Effector memory CD8-positive, alpha-beta T cell (primary cell): ENCODE results near the gene DMGDH.
A peak's percentile ranks its signal among the peaks of the same experiment; 100 is the strongest.

ENCODE experiments used
- ATAC-seq: fragments of 150-1000 bp; cut with Tn5 transposase; replicated peaks from 2 replicates; pipeline ENCODE4 v1.10.0; 2021; ENCODE audit warnings: mild to moderate bottlenecking, moderate library complexity
- DNase-seq, 3 experiments: peaks; one replicate each; pipeline ENCODE4 v3.0.0; 2021
- H3K27ac Mint-ChIP-seq, 2 donors: one replicate each; pipeline ENCODE4 v1.8.0; 2022; ENCODE audit warnings: mild to moderate bottlenecking in 2 of 2, mixed read lengths in 2 of 2, moderate library complexity in 2 of 2
- H3K27me3 Mint-ChIP-seq, 2 donors: one replicate each; pipeline ENCODE4 v1.8.0; 2022; ENCODE audit warnings: mixed read lengths in 2 of 2
- H3K36me3 Mint-ChIP-seq: one replicate; pipeline ENCODE4 v1.8.0; 2022; ENCODE audit warnings: mild to moderate bottlenecking, moderate library complexity, mixed read lengths; ENCODE audit not compliant: insufficient read depth
- H3K4me1 Mint-ChIP-seq, 2 donors: one replicate each; pipeline ENCODE4 v1.8.0; 2022; ENCODE audit warnings: low read depth in 2 of 2, mixed read lengths in 2 of 2
- H3K4me3 Mint-ChIP-seq, 2 donors: one replicate each; pipeline ENCODE4 v1.8.0; 2022; ENCODE audit warnings: mild to moderate bottlenecking in 2 of 2, mixed read lengths in 2 of 2, moderate library complexity in 2 of 2
- H3K9me3 Mint-ChIP-seq, 2 donors: one replicate each; pipeline ENCODE4 v1.8.0; 2022; ENCODE audit warnings: mixed read lengths in 2 of 2

Gene DMGDH

DNA sequence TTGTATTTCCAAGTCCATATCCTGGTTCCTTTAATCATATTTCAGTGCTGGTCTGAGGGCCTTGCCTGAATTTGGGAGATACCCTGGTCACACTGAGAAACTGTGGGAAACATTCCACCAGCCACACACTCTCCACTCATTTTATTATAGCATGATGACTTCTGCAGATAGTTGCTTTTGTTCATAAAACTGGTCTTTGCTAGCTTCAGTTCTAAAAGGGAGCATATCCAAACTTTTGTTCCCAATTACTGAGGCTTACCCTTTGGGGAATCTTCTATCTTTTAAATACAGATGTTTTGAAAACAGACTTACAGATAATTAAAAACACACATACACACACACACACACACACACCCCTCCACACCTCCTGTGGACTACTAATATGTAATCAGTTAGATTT, 21.0 kb downstream of the DMGDH start:
- H3K36me3 Mint-ChIP-seq = no peaks in the 10 kb centered on the region
- no peak for ATAC-seq

DNA sequence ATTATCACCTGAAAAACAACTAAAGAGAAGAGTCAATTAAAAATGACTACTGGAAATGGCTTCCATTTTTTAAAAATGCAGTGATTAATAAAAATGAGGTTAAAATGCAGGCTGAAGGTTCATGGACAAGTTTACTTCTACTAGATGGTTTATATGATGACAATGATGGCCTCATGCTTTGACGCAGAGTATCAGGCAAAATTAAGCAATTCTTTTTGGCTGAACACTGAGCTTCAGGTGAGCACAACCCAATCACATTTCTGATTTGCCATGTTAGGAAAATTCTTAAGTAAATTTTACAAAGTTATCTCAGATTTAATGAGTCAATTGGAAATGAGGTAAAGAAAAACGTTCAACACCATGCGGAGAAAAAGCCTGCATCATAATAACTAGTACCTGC, 22.3 kb downstream of the DMGDH start:
- DNase-seq (no peak), ATAC-seq (no peak)
- no peak overlapping the region for H3K27ac Mint-ChIP-seq
- peaks cover 18 to 43% of the 10 kb centered on the region in 2 donors for H3K27me3 Mint-ChIP-seq
- no peaks in the 10 kb centered on the region for H3K36me3 Mint-ChIP-seq
- no peak overlapping the region for H3K4me3 Mint-ChIP-seq
- no peaks in the 10 kb centered on the region for H3K9me3 Mint-ChIP-seq
- H3K4me1 Mint-ChIP-seq = no peaks in the 10 kb centered on the region

More for the DNA sequence above, 21.0 kb downstream of the DMGDH start:
- Mint-ChIP-seq H3K4me1 (no peaks in the 10 kb centered on the region), H3K27me3 (peaks cover 22 to 43% of the 10 kb centered on the region in 2 donors), H3K4me3 (no peak overlapping the region), H3K27ac (no peak overlapping the region), H3K9me3 (no peaks in the 10 kb centered on the region)
- no peak for DNase-seq

DNA sequence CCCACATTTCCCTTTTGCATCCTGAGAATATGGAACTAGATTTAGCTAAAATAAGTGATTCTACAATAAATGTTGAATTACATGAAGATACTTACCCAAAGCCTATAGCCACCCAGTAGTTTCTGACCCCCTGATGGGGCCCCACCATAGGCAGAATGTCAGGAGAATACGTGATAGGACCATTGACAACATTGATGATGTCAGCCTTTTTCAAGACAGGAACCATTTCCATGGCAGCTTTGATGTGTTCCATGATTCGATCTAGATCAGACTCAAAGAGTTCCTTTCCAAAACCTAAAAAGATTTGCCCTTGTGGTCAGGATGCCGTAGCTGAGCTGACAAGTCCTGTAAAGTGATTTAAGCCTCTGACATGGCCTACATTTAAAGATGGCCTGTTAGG, 27.3 kb downstream of the DMGDH start:
- H3K36me3 Mint-ChIP-seq = no peaks in the 10 kb centered on the region
- DNase-seq = no peak
- ATAC-seq = no peak

DNA sequence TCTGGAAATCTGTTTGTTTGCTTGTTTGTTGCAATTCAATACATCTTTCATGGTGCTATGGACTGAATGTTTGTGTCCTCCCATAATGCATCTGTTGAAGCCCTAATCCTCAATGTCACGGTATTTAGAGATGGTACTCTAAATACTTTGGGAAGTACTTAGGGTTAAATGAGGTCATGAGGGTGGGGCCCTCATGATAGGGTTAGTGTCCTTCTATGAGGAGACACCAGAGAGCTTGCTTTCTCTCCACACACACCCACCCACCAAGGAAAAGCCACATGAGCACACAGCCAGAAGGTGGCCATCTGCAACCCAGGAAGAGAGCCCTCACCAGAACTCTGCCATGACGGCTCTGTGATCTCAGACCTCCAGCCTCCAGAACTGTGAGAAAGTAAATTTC, 32.7 kb downstream of the DMGDH start:
- no peak for DNase-seq
- no peak for ATAC-seq

More for the DNA sequence above, 27.3 kb downstream of the DMGDH start:
- Mint-ChIP-seq H3K27me3 (peaks cover 10 to 25% of the 10 kb centered on the region in 2 donors), H3K27ac (no peak overlapping the region), H3K4me1 (no peaks in the 10 kb centered on the region), H3K4me3 (no peak overlapping the region), H3K9me3 (no peaks in the 10 kb centered on the region)

DNA sequence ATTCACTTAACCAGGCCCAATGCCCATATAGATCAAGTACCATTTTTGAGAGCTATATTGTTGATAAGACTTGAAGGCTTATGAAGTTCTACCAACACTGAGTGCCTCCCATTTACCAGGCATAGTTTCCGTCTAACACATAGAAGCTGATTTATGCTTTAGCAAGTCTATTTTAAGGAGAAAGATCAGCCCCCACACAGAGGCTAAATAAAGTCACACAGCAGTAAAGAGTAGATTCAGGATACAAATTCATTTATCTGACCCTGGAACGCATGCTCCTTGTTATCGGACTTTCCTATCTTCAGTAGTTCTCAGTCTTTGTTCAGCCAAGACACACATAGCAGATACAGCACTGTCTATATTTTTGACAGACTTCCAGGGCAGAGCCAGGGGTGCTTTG, 34.2 kb downstream of the DMGDH start:
- Mint-ChIP-seq H3K4me1 (no peaks in the 10 kb centered on the region), H3K9me3 (no peaks in the 10 kb centered on the region), H3K36me3 (no peaks in the 10 kb centered on the region), H3K27ac (no peak overlapping the region), H3K4me3 (no peak overlapping the region), H3K27me3 (no peaks in the 10 kb centered on the region)
- DNase-seq (no peak), ATAC-seq (no peak)

More for the DNA sequence above, 32.7 kb downstream of the DMGDH start:
- H3K36me3 Mint-ChIP-seq = no peaks in the 10 kb centered on the region
- H3K4me3 Mint-ChIP-seq = no peak overlapping the region
- no peaks in the 10 kb centered on the region for H3K9me3 Mint-ChIP-seq
- no peaks in the 10 kb centered on the region for H3K27me3 Mint-ChIP-seq
- H3K4me1 Mint-ChIP-seq = no peaks in the 10 kb centered on the region
- H3K27ac Mint-ChIP-seq = no peak overlapping the region

DNA sequence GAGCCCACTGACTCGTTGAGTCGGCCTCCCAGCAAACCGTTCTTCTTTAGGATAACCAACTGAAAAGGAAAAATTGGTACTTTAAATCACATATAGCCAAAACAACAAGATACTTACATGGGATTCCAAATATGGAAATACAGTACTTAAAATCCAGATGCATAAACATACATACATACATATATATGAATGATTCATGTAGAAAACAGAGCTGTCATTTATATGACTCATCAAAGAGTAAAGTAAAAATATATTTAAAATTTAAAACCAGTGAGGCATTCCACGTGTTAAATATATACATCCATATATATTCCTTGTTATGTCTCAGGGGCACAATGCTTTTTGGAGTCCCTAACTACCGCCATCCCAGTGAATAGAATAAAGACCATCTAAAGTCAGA, 36.7 kb downstream of the DMGDH start:
- peaks cover 0 to 5% of the 10 kb centered on the region in 2 donors for H3K27me3 Mint-ChIP-seq
- no peak overlapping the region for H3K27ac Mint-ChIP-seq
- no peak overlapping the region for H3K4me3 Mint-ChIP-seq
- no peak for ATAC-seq
- H3K36me3 Mint-ChIP-seq = no peaks in the 10 kb centered on the region
- no peak for DNase-seq
- no peaks in the 10 kb centered on the region for H3K9me3 Mint-ChIP-seq
- H3K4me1 Mint-ChIP-seq = no peaks in the 10 kb centered on the region

DNA sequence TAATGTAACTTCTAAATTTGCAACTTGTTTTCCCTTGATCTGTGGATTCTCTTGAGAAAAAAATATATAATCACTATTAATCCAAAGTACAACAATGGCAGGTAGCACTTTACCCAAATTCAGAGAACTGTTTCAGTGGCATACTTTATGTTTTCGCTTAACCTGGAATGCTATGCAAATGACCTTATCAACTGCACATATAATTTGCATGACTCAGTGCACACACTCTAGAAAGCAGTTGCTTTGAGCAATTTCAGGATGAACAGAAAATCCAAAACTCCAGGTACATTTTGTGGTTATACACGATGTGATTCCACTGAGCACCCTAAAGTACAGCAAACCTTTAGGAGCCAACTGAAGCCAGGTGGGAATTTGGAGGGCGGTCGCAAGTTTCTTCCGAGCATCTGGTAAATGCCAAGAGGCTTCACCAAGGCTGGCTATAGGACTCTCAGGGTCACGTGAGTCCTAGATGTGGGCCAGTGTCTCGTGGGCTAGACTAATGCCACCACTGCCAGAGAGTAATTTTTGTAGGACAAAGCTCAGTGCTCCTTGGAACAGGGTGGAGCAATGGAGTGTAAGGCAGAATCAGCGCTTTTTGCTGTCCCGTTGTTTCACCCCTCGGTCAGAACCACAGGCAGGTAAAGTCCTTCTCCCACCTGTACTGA, 37.3 kb downstream of the DMGDH start:
- no peaks in the 10 kb centered on the region for H3K9me3 Mint-ChIP-seq
- peaks cover 4 to 11% of the 10 kb centered on the region in 2 donors for H3K27me3 Mint-ChIP-seq
- H3K4me3 Mint-ChIP-seq = no peak overlapping the region
- H3K4me1 Mint-ChIP-seq = no peaks in the 10 kb centered on the region
- no peak overlapping the region for H3K27ac Mint-ChIP-seq
- ATAC-seq (no peak), DNase-seq (no peak)
- H3K36me3 Mint-ChIP-seq = no peaks in the 10 kb centered on the region

DNA sequence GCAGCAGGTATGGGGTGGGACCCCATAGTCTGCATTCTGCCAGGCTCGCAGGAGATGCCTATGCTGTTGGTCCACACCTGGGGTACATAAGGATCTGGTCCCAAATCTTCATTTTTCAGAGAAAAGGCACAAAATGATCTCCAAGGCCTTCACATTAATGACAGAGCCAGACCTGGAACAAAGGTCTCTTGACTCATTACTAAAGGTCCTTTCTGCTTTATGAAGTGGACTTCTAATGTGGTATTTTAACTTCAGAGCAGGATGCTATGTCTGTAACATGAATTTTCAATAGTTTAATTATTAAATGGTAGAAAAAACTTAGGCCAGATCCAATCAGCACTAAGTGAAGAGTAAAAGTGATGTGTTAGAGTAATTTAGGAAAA, 38.0 kb downstream of the DMGDH start:
- peaks cover 6 to 18% of the 10 kb centered on the region in 2 donors for H3K27me3 Mint-ChIP-seq
- no peaks in the 10 kb centered on the region for H3K36me3 Mint-ChIP-seq
- H3K9me3 Mint-ChIP-seq = no peaks in the 10 kb centered on the region
- no peak overlapping the region for H3K4me3 Mint-ChIP-seq
- H3K27ac Mint-ChIP-seq = no peak overlapping the region
- ATAC-seq (no peak), DNase-seq (no peak)
- no peaks in the 10 kb centered on the region for H3K4me1 Mint-ChIP-seq

DNA sequence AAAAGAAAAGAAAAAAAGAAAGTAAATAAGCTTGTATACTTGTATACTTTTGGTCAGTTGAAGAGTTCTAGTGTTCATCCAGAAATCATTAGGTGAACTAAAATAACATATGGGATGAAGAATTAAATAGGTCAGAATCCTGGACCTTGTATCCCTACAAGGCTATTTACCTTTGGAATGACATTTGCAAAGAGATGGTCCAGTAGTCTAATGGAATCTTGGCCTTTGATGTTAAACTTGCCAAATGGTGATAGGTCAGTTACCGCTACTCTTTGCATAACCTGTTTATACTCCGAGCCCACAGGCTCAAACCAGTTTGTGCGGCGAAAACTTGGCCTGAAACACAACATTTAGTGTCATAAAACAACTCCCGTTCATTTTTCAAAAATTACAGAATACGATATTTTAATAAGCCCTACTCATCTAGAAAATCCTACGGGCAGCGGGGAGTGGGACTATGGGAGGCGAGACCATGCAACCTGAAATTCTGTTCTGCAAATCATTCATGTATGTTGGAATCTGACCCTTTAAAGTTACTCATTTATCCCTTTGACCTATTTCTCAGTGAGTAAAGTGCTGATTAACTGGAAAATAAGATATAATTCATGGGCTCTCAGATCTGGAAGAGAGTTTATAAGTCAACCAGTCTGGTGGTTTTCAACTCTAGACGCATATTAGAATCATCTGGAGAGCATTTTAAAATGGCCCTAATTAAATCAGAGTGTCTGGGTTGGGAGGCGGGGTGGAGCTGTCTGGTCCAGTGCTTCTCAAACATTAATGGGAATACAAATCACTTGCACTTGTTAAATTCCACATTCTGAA, 38.6 kb downstream of the DMGDH start:
- H3K4me1 Mint-ChIP-seq = no peaks in the 10 kb centered on the region
- no peak overlapping the region for H3K27ac Mint-ChIP-seq

DNA sequence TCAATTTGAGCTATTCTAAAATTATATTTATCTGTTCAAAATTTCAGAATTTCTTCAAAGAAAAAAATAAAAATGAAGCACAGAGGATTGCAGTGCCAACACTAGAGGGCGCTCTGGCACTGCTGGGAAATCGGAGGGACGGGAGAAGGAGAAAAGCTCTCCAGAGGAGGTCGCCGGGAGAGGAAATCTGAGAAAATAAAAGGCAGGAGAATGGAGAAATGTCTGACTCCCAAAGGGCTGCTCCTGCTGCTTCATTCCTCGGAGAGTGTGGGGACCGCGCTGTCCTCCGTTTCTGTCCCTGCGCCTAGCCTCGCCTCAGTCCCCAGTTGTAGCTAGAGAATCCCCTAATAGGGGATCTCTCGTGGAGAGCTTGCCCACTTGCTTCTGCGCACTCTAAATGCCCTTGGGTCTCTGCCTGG, 44.4 kb downstream of the DMGDH start:
- Mint-ChIP-seq H3K27me3 (peaks cover 54 to 72% of the 10 kb centered on the region in 2 donors), H3K27ac (peak overlapping the region in 1 of 2 donors; percentile 5), H3K9me3 (no peaks in the 10 kb centered on the region), H3K4me3 (peak overlapping the region in 1 of 2 donors; percentile 34), H3K4me1 (peaks cover 4 to 5% of the 10 kb centered on the region in 2 donors), H3K36me3 (no peaks in the 10 kb centered on the region)
- ATAC-seq (peak; percentile 43), DNase-seq (peak; percentile 32 to 41 (median 38))

More for the DNA sequence above, 38.6 kb downstream of the DMGDH start:
- ATAC-seq (no peak), DNase-seq (no peak)
- H3K27me3 Mint-ChIP-seq = peaks cover 8 to 24% of the 10 kb centered on the region in 2 donors
- no peak overlapping the region for H3K4me3 Mint-ChIP-seq
- H3K9me3 Mint-ChIP-seq = no peaks in the 10 kb centered on the region
- H3K36me3 Mint-ChIP-seq = no peaks in the 10 kb centered on the region

DNA sequence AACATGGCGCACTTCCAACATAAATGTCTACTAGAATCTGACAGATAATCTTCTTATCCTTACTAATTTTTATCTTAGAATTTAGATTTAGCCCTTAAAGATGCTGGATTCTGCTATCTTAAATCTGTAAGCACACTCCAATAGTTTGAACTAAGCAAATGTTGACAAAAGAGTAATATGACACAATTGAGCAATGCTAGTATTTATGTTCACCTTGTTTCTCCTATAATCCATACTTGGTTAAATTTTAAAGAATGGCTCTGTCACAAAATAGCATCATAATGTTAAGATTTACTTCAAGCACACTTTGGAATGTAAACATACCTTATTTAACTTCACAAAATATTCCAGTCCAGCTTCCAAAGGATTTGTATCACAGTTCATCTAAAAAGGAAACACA, 45.5 kb downstream of the DMGDH start:
- H3K27ac Mint-ChIP-seq = no peak overlapping the region
- H3K36me3 Mint-ChIP-seq = no peaks in the 10 kb centered on the region
- ATAC-seq = no peak
- DNase-seq = no peak
- H3K27me3 Mint-ChIP-seq = peaks cover 65 to 83% of the 10 kb centered on the region in 2 donors
- no peak overlapping the region for H3K4me3 Mint-ChIP-seq
- peaks cover 4 to 5% of the 10 kb centered on the region in 2 donors for H3K4me1 Mint-ChIP-seq
- H3K9me3 Mint-ChIP-seq = no peaks in the 10 kb centered on the region

DNA sequence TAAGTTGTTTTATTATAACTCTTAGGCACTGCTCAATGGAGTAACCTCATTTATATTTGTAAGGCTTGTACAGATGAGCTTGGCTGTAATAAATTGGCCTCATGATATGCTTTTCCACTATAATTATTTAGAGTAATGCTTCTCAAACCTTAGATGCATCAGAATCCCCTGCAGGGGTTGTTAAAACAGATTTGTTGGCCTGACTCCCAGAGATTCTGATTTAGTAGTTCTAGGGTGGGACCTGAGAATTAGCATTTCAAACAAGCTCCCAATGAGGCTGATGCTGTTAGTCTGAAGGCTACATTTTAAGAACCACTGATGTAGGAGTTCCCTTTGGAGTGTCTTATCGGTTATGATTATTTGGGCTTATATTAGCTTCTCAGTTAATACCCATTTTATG, 46.1 kb downstream of the DMGDH start:
- H3K4me1 Mint-ChIP-seq = peaks cover 4 to 5% of the 10 kb centered on the region in 2 donors
- no peak for DNase-seq
- H3K9me3 Mint-ChIP-seq = no peaks in the 10 kb centered on the region
- no peak overlapping the region for H3K4me3 Mint-ChIP-seq
- H3K27ac Mint-ChIP-seq = no peak overlapping the region
- no peaks in the 10 kb centered on the region for H3K36me3 Mint-ChIP-seq
- H3K27me3 Mint-ChIP-seq = peaks cover 67 to 88% of the 10 kb centered on the region in 2 donors
- no peak for ATAC-seq

DNA sequence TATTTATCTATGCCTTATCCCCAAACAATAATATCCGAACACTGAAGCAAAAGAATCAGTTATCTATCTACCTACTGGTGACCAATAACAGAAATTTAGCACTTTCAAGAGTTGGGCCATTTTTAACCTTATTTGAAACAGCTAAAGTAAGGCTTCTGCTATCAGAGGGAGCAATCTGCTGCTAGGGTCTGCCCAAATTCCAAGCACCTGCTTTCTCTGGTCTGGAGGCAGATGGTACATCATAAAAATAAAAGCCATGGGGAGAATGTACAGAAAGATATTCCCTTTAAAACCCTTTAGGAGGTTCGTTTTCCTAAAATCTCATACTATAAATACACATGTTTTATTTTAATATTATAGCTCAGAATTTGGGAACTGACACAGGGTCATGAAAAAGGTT, 46.7 kb downstream of the DMGDH start:
- peaks cover 4 to 5% of the 10 kb centered on the region in 2 donors for H3K4me1 Mint-ChIP-seq
- no peaks in the 10 kb centered on the region for H3K36me3 Mint-ChIP-seq
- H3K27ac Mint-ChIP-seq = no peak overlapping the region
- no peak for DNase-seq
- H3K4me3 Mint-ChIP-seq = no peak overlapping the region
- H3K9me3 Mint-ChIP-seq = no peaks in the 10 kb centered on the region
- peaks cover 67 to 84% of the 10 kb centered on the region in 2 donors for H3K27me3 Mint-ChIP-seq
- no peak for ATAC-seq

DNA sequence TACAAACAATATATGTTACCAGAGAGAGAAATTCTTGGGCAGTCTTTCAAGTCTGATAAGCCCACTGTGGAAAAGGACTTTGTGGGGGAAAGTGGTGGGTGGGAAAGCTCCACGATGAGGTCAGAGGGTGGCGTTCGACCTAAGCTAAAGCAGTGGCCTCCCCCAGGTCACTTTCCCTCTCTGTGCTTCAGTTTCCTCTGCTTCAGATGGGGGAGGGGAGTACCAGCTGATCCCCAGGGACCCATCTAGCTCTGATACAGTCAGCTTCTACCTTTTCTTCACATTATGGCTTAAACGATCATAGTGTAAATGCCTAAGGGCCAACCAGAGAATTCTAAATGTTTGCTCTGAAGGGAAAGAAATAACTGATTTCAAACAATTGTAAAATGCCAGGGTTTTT, 47.7 kb downstream of the DMGDH start:
- DNase-seq (no peak), ATAC-seq (no peak)
- Mint-ChIP-seq H3K27me3 (peaks cover 70 to 82% of the 10 kb centered on the region in 2 donors), H3K27ac (no peak overlapping the region), H3K36me3 (no peaks in the 10 kb centered on the region), H3K4me3 (no peak overlapping the region), H3K9me3 (no peaks in the 10 kb centered on the region), H3K4me1 (peaks cover 4 to 5% of the 10 kb centered on the region in 2 donors)
